HG03469 (cell line): Measurements from ENCODE around the gene MACROD2.

Experiments used
- ATAC-seq: cut with Tn5 transposase; IDR thresholded peaks from one replicate; pipeline ENCODE4 v1.9.1; 2021; ENCODE audit warnings: mild to moderate bottlenecking, moderate library complexity, moderate number of reproducible peaks; ENCODE audit not compliant: unreplicated experiment

MACROD2 gene

DNA sequence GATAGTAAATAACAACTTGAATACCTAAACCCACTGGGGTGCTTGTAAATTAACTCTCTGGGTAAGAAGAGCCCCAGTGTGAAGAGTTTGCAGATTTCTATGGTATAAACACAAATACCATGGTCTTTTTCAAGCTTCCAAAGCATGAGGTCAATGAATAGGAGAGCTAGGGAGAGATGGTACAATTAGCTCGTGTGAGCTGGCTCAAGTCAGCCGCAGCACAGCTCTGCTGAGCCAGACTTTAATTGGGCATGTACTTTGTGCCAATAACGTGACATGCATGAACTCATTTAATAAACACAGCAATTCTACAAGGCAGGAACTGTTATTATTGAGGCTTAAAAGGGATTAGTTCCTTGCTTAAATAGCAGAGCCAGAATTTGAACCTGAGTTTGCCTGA, 1893.7 kb downstream of the MACROD2 start:
- no peak for ATAC-seq

DNA sequence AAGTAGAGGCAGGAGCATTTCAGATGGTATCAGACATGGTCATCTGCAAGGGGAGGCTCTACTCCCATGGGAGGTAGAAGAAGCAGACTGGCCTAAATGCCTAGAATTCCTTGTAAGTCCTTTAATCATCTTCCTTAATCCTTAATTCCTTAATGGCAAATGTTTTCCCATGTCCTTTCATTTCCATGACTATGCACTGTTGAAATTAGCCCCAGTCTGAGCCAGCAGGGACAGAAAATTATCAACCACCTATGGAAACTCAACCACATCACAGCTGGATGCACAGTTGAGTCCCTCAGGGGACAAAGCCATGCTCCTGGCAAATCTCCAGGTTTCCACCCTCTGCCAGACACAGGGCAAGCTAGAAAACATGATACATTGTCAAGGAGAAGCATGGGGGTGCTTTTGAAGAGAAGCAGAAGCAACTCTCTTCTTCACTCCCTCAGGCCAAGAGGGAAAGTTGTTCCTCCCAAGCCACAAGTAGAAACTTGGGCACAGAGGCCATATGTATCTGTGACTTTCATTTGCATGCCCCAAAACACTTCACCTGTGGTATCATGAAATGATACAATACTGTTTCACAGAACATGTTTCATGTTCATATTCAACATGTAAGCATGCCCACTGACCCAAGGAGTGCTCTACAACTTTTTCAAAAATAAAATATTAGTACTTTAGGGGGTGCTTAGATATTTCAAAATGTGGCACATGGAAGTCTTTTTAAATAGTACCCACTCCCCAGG, 1894.4 kb downstream of the MACROD2 start:
- no peak for ATAC-seq

DNA sequence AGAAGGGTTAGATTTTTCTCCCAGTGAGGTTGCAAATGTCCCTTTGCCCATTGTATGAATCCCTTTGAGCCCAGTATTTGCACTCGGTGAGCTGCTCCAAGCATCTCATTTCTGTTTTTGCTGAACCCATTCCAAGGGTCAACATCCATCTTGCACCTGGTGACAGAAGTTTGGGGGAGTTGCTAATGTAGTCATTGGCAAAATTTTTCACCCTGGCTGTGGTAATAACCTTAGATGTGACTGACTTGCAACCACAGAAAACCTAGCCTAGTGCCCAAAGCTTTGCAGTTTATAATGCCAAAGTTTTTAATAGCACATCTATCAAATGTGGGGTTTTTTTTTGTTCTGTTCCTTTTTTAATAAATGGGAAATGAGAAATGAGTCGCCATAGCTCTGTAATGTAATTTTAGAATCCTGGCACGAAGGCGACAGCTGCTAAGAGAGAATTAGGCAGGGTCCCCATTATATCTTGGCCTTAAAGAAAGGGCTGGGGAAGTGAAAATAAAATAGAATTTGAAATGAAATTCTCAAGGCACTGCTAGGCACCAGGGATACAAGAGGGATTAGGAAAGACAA, 1895.2 kb downstream of the MACROD2 start:
- no peak for ATAC-seq

DNA sequence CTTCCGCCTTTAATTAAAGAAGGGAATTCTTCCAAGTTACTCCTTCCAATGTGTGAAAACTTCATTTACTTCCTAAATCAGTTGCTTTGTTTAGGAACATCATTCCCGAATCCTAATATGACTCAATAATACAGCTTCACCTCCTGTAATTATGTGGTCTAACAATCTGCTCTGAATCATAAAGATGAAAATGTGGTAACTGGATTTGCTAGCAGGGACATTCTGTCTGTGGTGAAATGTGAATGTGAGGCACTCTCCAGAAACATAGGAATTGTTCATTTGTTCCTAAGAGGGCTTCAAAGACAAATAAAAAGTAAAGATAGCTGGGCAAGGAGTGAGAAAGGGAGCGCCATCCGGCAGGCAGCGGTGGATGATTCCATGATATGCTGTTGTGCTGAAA, 1899.8 kb downstream of the MACROD2 start:
- no peak for ATAC-seq

DNA sequence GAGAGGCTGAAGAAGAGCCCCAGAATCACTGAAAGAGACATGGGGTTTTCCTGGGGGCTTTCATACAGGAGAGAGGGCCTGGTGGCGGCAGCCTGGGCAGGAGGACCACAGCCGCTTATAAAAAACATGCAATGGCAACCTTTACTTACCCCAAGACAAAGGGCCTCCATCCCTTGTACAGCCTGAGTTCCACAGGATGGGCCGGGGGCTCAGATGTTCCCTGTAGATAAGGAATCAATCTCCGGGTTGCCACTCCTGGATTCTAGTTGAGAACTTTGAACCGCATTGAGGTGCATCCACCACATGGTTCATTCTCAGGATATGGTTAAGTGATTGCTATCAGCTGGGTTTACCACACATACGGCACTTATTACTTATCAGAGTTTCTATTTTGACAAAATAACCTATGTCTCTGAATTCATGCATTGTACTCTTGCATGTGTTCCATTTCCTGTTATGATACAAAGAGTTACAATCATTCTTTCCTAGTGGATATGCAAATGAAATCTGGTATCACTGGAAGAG, 1900.3 kb downstream of the MACROD2 start:
- peak; percentile 93 for ATAC-seq

DNA sequence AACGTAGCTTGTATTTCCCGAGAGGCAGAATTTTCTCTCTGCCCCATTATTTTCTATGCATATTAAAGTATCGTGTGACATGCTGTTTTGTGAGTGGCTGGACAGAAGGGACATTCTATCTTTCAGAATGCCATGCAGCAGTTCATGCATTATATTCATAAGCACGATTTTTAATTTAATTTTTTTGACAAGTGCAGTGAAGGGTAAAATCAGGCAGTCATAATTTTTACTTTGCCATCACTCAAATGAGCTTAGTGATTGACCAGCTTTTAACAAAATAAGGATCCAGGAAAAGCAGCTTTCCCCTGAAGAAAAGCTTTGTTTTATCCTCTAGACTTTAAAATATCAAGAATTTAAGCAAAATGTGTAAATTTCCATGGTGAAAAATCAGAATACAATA, 1904.7 kb downstream of the MACROD2 start:
- no peak for ATAC-seq

DNA sequence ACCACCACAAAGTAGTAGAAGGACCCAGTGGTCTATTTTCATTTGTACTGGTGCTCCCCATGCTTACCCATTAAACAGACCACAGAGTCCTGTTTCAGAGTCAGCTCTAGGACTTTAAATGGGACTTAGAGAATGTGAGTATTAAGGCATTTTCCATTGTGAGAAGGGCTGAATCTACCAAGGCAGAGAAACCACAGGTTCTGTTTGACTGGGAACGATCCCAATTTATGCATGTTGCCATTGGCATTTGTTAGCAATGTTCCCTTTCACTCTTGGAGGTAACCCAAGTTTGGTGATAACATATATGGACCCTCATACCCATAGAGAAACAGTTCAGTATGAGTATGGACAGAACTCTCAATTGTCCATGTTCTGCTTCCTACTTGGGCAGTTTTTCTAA, 1905.1 kb downstream of the MACROD2 start:
- no peak for ATAC-seq

DNA sequence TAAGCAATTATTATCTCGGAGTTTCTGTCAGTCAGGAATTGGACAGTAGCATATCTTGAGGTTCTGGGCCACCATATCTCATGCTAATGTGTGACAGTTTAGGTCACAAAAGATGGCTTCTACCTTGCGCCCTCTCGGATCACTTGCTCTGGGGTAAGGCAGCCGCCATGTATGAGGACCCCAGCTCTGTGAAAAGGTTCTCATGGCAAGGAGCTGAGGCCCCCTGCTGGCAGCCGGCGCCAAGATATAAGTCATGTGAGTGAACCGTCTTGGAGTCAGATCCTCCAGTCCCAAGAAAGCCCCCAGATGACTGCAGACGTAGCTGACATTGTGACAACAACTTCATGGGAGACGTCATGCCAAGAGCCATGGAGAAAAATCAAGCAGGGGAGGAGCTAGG, 1907.2 kb downstream of the MACROD2 start:
- ATAC-seq: no peak

DNA sequence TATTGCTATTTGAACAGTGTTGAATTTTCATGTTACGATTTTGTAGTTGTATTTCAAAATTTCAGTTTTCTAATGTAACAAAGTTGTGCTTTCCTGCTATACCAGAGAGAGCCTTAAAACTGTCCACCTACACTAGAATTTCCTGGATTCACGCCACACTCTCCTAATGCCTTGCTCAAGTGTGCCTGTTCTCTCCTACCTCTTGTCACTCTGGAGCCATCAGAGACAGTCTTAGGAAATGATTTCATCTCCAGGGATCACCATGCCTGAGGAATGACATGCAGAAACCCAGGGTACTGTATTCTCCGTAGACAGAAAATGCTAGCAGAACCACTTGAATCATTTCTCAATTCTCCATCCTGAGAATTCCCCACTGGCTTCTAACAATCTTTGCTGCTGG, 1910.3 kb downstream of the MACROD2 start:
- no peak for ATAC-seq

DNA sequence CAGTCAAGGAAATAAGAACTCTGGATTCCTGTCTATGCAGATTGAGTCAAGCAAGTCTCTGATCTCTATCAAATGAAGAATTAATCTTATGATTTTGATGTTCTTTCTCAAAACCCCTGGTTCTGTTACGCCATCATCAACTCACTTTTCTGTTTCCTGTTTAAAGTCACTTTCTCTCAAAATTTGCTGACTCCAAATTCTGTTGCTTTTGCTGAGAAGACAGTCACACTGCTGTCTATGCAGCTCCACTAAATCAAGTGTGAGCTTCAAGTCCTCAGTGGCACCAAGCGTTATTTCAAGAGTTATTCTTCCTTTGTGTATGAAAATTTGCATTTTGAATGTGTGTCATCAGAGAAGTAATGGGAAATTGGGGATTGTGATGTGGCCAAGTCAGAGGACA, 1914.7 kb downstream of the MACROD2 start:
- ATAC-seq: no peak

DNA sequence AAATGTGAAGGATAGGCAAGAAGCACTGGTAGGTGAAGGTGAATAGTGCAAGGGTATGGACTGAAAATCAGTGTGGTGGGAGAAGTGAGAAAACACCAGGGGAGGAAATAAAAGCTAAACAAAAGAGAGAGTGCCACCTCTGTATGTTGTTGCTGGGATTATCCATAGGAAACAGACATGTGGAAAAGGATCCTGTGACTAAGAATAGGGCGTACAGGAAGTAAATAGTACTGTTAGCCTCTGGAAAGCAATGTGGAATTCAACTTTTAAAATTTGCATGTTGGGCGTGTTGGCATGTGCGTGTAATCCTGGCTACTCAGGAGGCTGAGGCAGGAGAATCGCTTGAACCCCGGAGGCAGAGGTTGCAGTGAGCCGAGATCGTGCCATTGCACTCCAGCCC, 1916.3 kb downstream of the MACROD2 start:
- ATAC-seq: no peak

DNA sequence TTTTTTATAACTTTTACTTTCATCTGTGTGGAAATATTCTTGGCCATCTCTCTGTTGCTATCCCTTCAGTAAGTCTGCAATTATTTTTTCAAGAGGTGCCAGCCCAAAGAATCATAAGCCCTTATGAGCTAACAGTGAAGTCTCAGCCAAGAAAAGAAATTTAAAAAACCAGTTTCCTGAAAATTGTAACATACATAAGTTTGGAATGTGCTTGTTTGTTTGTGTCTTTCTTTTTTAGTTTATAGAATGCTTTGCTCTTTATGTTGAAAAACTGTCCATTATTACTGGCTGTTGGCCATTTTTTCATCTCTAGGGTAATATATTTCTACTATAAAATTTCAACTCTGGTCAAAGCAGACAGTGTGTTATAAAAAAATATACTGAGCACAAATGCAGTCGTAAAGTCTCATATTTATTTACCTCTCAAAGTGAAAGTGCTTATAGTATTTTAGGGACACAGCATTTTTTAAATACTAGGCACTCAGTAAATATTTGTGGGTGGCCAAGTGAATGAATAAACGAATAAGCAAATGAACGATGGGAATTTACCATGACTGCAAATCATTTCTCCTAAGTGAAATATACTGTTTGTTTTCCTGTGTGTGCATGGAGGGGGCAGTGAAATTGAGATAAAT, 1918.2 kb downstream of the MACROD2 start:
- ATAC-seq: no peak

DNA sequence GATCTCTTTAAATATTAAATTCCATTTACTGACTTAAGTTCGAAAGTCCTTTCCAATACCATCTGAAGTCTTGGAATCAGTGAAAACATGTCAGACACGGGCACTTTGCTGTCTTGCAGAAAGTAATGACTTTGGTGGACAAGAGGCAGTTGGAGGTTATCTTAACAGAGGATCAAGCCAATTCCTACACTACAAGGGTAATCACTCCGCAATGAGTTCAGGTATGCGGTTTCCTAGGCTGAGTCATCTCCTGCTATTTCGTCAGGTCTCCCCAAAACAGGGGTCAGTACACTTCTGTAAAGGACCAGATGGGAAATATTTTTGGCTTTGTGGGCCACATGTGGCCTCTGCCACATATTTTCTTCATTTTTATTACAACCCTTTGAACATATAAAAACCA, 1921.3 kb downstream of the MACROD2 start:
- ATAC-seq: no peak

DNA sequence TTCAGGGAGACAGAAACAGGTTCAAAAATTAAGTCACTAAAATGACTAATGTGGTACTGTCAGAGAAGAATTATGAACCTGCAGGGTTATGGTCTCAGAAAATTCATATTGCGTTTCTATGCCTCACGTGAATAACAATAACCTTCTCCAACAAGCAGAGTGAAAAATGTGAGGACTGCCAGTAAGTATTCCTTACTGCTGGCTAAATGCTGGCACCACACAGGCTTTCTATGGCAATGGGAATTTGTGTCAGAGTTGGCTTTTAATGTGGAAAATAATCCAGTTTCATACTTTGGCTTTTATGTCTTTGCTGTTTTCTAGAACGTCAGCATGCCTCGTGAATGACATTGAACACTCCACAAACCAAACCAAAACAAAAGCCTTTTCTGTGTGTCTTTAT, 1922.0 kb downstream of the MACROD2 start:
- ATAC-seq: no peak

DNA sequence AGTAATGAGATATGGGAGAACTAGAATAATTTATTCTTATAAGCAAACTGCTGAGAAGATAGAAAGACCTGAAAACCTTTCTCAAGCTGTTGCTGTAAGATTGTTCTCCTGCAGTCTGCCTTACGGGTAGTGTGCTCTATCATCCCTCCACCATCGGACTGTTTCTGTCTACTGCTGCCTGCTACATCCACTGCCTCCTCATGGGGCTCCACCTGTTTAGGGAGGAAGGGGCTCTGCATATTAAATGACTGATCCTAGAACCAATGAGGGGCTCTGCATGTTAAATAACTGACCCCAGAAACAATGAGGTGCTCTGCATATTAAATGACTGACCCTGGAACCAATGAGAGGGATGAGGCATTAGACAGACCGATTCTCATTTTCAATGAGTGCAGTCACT, 1923.3 kb downstream of the MACROD2 start:
- ATAC-seq: no peak

DNA sequence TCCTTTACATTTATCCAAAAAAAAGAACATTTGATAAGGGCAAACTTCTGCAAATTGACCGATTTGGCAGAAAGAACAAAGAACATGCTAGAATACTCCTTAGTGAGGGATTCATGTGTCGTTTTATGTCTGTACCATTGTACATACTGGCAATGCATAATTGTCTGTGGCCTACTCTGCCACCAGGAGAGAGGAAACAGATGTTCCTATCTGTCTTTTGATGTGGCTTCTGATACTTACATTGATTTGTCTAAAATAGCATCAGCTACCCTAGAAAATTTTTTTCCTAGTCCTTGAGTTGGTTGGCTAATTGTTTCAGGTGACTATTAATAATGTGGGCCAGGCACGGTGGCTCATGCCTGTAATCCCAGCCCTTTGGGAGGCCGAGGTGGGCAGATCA, 1923.8 kb downstream of the MACROD2 start:
- ATAC-seq: no peak

DNA sequence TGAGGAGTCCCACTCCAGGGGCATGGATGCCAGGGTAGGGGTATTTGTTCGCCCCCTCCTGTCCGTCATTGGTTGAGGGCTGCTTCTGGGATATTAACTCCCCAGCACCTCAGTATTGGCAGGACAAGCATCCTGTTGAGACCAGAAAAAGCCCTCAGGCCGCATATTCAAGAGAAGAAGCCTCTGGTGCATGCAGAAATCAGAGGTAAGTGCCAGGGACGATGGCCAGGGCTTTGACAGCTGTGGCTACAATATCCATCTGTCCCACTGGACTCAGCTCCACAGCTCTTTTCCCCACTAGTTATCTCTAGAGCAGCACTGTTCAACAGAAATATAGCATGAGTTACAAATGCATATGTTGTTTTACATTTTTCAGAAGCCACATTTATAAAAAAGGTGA, 1926.6 kb downstream of the MACROD2 start:
- no peak for ATAC-seq

DNA sequence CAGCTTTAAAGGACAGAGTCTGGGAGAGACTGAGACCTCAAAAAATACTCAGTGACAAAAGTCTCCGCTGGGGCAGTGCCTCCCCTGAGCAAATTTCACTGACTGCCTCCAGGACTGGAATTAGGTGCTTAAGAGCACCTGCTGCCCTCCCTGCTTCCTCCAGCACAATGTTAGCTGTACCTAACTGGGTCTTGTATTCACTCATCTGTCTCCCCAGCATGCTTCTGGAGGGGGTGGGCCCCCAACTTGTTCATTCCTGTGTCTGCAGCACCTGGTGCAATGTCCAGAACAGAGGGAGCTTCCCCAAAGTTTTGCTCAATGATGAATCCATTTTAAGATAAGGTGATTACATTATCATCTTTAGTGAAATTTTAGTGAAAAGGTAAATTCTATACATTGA, 1927.2 kb downstream of the MACROD2 start:
- peak; percentile 27 for ATAC-seq

DNA sequence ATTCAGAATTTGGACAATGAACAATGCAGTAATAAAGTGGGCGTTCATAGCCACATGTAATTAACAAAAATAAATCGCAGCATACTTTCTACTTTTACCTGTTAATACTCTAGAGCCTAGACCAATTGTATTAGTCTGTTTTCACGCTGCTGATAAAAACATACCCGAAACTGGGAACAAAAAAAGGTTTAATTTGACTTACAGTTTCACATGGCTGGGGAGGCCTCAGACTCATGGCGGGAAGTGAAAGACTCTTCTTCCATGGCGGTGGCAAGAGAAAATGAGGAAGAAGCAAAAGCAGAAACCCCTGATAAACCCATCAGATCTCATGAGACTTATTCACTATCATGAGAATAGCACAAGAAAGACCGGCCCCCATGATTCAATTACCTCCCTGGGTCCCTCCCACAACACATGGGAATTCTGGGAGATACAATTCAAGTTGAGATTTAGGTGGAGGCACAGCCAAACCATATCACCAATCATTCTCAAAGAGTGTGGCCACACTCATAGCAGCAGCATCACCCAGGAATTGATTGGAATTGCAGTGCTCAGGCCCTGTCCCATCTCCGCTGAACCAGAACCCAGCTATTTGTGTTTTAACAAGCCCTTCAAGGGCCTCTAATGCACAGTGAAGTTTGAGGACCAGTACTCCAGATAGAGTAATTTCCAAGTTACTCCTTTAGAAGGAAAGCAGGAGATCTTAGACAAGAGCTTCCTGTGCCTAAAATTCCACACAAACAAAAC, 1927.9 kb downstream of the MACROD2 start:
- peak; percentile 48 for ATAC-seq

DNA sequence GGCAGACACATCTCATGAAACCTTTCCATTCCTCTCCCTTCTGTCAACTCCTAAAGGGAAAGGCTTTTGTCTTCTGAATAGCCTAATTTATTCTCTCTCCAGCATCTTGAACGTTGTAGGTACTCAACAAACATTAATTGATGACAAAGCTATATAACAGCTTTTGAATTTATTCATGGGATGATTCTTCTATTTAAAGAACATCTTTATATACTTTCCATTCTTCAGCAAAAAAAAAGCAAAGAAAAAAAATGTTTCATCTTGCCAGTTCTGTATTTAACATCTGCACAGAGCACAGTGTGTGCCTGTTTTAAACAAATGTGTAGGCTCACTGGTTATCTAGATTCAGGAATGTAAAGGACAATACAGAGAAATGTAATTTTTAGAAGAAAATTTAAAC, 1929.2 kb downstream of the MACROD2 start:
- ATAC-seq: no peak

DNA sequence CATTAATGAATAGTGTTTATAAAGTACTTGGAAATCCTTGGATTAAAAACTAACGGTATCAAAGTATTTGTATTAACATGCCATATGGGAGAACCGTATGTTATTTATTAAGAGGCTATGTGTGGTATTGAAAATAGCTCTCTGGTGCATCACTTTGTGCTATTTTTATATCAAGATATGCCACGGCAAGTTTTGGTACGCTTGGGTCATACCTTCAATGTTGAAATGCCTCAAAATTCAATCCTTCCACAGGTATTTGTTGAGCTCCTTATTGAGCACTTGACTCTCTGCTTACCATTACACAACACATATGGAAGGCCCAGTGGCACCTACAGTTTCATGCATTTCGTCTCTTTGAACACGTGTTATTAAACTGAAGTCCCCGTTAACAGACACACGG, 1930.1 kb downstream of the MACROD2 start:
- ATAC-seq: no peak
